GM19193 (cell line): Measurements from ENCODE around the gene SWAP70.

Experiments used
- POLR2A ChIP-seq: IDR thresholded peaks from 4 replicates; pipeline ENCODE4 v1.6.1; 2011; ENCODE audit not compliant: insufficient read depth, insufficient read length; ENCODE audit errors: extremely low read depth

Gene SWAP70

DNA sequence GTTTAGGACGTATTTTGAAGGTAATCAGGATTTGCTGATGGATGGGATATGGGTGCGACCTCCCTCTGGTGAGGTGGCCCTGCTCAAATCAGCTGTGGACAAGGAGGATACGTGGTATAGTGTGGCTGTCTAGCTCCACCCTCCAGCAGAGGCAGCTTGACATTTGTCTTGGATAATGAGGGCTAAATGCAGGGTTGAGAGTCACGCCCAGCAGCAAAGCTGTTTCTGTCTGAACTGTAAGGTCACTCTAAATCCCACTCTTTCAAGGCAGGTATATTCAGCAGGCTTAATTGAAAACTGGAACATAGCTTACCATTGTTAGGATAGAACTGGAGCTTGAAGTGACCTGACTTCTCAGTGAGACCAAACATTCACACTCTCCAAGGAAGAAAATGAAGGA is 98.7 kb downstream of the SWAP70 start:
- no peak for TF ChIP-seq POLR2A

DNA sequence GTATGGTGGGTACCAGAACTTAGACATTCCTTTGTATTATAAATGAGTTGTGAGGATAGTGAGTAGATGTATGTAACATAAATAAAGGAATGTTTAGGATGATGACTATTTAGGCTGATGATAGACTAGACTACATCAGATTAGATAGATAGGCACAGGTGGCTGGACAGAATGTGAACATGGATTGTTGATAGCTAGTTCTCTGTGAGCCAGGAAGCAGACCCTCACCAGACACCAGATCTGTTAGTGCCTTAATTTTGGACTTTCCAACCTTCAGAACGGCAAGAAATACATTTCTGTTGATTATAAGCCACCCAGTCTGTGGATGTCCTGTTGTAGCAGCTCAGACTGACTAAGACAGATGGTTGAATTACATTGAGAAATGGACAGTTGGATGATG is 99.4 kb downstream of the SWAP70 start:
- no peak for TF ChIP-seq POLR2A

DNA sequence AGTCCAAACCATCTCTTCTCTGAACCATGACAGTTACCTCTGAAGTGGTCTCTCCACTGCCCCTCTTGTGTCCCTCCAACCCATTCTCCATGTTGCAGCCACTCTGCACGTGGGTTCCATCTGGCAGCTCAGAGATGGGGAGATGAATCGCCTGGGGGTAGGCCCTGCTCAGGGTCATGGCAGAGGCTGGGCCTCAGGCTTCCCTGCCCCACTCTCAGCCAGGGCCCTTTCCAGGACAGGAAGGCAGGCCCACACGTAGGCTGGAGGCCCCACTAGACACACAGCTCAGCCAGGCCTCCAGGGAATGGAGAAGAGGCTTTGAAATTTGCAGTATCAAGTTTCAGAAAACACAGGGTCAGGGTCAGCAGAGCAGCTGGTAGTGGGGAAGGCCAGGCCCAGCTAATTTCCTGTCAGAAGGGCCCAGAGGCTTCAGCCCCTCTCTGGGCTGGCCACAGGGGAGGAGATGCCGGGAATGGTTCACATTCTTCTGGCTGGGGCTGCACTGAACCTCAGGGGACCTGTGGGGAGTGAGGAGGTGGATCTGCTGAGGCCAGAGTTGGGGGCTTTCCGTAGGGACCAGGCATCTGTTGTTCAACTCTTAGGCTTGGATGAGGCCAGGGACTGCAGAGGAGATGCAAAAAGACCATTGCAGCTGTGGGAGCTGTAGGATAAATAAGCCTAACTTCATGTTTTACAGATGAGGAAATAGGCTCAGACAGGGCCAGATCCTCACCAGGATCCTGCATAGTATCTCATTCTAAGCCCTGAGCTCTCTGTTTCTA is 101.6 kb downstream of the SWAP70 start:
- no peak for TF ChIP-seq POLR2A

DNA sequence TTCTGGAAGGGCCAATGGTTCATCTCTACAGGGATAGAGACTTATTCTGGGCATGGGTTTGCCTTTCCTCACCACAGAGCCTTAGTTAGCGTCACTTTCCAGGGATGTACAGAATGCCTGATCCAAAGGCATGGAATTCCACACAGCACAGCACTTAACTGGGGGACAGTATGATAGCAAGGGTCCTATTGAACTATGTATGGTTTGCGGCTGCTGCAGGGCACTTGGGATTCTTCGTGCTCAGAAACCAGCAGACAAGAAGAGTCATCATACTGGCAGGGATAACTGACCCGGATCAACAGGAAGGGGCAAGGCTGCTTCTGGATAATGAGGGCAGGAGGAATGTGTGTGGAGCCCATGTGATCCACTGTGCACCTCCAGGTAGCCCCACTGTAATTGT is 105.7 kb downstream of the SWAP70 start:
- no peak for TF ChIP-seq POLR2A

DNA sequence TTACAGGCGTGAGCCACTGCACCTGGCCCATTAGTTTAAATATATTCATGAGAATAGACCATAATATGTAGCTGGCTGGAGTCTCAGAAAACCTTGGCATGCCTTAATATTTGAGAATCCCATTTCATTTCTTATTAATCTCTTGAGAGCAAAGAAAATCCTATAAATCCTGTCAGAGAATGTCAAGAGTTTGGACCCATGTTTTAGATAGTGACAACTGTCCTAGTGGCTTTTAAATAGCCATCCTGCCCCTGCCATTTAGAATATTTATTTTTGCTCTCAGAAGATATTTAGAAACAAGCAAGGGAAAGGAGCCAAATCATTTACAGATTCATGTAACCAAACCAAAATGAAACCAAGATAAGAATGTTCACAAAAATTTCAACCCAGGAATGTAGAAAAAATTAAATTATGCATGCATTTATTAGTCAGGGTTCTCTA is 107.2 kb downstream of the SWAP70 start:
- no peak for TF ChIP-seq POLR2A

DNA sequence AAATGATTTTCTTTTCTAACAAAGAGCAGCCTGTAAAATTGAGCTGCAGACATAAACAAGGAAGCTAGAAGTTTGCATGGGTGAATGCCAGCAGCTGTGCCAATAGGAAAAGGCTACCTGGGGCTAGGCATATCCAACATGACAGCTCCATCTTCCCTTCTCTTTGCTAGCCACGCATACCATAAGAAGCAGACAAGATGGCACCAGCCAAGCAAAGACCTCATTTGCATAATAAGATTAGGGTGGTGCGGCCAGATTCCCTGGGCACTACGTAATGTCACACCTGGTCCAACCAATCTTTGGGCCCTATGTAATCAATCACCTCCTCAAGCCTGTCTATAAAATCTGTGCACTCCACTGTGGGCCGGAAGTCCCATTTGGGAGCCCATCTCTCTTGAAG is 108.3 kb downstream of the SWAP70 start:
- no peak for TF ChIP-seq POLR2A

DNA sequence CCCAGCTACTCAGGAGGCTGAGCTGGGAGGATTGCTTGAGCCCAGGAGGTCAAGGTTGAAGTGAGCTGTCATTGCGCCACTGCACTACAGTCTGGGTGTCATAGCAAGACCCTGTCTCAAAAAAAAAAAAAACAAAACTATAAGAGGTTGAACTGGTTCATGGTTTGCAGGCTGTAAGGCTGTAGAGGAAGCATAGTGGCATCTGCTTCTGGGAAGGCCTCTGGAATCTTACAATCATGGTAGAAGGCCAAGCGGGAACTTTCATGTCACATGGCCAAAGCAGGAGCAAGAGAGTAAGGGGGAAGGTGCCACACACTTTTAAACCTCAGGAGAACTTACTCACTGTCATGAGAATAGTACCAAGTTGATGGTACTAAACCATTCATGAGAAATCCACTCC is 109.6 kb downstream of the SWAP70 start:
- no peak for TF ChIP-seq POLR2A

DNA sequence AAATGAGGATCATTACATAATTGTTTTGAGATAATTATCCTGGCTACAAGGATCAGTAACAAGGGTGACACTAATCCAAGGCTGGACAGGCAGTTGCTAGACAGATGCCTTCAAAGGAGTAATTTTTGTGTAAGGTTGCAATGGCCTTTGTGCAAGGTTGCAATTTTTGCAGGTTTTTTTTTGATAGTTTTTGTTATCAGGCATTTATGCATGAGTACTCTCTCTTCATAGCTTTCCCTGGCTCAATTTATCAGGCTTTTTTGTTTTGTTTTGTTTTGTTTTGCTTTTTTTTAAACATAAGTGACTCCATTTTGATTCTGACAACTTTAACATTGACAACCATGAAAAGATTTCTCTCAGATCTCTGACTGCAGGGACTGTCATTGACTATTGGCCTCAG is 110.2 kb downstream of the SWAP70 start:
- TF ChIP-seq POLR2A = no peak

DNA sequence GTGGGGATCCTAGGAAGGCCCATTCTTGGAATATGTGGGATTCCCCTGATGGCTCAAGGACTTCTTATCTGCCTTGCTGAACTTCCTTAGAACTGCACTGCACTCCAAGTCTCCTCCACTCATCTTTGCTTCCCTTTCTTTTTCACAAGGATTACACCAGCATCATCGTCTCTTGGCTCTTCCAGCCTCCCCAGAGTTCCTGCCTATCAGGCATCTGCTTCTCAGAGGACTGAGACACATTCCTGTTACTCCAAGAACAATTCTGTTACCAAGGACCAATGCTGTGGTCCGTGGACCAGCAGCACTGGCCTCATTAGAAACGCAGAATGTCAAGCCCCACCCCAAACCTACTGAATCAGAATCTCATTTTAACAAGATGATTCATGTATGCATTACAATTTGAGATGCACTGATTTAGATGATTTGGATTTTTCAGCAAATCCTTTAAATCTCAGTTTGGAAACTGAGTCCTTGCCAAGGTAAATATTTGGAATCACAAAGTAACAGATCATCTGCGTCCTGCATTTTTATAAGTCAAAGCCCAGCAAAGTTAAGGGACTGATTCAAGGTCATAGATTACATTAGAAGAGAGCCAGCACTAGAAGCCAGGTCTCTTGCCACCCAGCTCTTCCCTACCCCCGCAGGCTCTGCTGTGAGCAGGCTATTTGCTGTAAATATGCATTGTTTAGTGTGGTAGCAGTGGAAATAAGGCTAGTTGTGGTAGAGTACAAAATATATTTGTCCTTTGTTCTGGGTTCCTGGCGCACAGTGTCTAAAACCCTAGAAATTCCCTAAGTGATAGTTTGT is 110.9 kb downstream of the SWAP70 start:
- TF ChIP-seq POLR2A = no peak

DNA sequence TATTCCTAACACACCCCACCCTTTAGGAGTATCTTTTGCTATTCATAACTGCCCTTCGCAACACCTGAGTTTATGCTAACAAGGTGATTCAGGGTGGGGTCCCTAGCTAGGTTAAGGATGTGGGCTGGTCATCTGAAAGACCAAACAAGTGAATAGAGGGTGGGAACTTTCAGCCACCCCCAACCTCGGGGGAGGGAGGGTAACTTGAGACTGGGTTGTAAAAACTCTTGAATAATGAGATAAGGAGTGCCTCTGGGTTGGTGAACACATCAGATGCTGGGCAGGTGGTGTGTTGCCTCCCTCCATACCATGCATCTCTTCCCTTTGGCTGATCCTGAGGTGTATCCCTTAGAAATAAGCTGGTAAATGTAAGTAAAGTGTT is 111.5 kb downstream of the SWAP70 start:
- TF ChIP-seq POLR2A = no peak

DNA sequence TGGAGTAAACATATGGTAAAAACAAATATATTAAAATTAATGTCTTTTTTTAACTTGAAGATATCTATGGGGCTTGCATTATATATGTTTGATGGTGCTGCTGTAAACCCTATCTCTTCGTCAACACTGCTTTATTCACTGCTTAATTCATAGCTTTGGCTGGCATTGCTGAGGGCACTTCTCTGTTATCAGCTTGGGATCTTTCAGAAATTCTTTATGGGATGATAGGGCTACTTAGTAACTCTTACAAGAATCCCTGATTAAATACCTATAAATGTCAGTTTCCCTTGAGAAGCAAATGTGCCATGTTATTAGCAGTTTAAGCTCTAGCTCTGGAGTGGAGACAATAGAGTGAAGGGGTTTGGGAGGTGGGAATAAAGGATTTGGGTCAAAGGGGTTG is 112.3 kb downstream of the SWAP70 start:
- TF ChIP-seq POLR2A = no peak

DNA sequence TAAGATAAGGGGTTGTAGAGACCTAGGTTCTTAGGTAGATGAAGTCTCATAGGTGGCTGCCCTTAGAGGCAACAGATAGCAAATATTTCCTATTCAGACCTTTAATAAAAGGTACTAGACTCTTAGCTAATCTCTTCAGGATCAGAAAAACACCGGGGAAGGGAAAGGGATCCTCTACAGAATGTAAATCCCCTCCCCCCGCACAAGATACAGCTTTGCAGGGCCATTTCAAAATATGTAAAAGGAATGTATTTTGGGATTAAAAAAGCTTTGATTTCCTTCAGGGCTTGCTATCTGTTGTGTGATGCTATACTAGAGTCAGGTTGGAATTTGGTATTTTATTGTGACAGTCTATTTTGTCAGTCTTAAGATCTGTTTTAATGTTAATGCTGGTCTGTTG is 113.2 kb downstream of the SWAP70 start:
- TF ChIP-seq POLR2A = no peak

DNA sequence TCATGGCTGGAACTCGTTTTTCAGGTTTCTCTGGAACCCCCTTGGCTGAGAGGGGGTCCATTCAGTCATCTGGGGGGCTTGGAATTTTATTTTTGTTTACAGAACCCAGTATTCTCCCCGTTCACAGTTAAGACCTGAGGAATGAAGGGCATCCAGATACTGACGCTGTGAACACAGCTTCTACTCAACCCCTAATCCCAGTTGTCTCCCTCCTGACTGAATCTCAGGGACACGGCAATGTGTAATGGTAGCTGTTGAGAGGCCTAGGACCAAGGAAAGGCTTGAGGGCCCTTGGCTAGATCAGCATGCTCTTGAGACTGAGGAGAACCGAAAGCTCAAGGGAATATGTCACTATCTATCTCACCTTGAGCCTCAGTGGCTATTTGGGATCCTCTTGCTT is 113.6 kb downstream of the SWAP70 start:
- no peak for TF ChIP-seq POLR2A

DNA sequence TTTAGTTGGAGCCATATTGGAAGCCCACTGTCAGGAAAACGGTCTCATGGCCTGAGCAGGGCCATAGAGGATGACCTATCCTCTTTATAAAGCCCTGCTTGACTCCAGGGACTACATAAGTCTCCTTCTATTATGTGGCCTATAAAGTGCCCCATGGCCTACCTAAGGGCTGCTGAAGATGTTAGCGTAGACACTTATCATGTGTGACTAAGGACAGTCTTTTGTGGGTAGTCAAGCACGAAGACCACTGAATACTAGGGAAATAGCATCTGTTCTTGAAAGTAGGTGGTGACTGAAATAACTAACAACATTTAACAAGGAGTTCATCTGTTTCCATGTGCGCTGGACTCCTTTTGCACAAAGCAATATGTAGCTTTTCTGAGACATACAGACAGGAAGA is 117.1 kb downstream of the SWAP70 start:
- no peak for TF ChIP-seq POLR2A

DNA sequence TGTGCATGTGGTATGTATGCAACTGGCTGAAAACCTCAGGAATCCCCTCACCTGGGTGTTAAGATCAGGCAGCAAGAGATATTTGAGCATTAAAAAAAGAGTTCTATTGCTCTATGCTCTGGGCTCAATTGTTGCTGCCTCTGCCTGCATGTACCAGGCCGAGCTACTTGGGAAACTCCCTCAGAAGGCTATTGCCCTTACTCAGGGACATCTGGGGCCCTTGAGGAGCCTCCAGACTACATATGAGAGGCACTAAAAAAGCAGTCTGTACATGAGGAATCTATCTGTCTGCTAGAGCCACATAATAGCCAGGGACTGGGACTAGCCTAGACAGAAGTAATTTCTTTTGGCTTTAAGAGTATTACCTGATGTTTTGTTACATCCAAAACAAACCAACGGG is 120.1 kb downstream of the SWAP70 start:
- no peak for TF ChIP-seq POLR2A
